BJ (cell line): ENCODE measurements around the gene DUSP7. TPM values are rescaled to one million over a fixed set of nuclear protein-coding genes. Genes with fewer than 3 reads are reported as not detected.

ENCODE experiments used
- CTCF ChIA-PET: fragments of 350-600 bp; formaldehyde crosslinking; extraction: SDS; loops from one replicate; lab custom pipeline; 2021; ENCODE audit warnings: antibody characterized with exemption, inconsistent platforms; lab: Yijun Ruan, JAX
- POLR2A ChIA-PET: fragments of 300-600 bp; sonication (Branson Sonifier 250); formaldehyde crosslinking; extraction: SDS; loops from one replicate; lab custom pipeline; 2021; ENCODE audit warnings: antibody characterized with exemption; lab: Charles Lee
- DNase-seq: peaks from one replicate; pipeline ENCODE4 v3.0.0-alpha.2; 2011; ENCODE audit warnings: low read depth
- H3K27me3 ChIP-seq: 2 replicates; pipeline ENCODE4 v1.6.0; 2011; ENCODE audit warnings: low read length; ENCODE audit not compliant: control insufficient read depth, insufficient read depth
- H3K36me3 ChIP-seq: 2 replicates; pipeline ENCODE4 v1.5.1; 2011; ENCODE audit warnings: low read length; ENCODE audit not compliant: control insufficient read depth, insufficient read depth
- H3K4me3 ChIP-seq: 2 replicates; pipeline ENCODE4 v1.5.1; 2011; ENCODE audit warnings: low read depth, mild to moderate bottlenecking, control low read depth, low read length
- CTCF ChIP-seq: IDR thresholded peaks from 2 replicates; pipeline ENCODE4 v1.5.1; 2011; ENCODE audit warnings: low read depth, mild to moderate bottlenecking, control low read depth, inconsistent platforms, low read length, moderate library complexity; ENCODE audit not compliant: insufficient read depth
- polyA plus RNA-seq: library from polyadenylated mRNA; depleted of rRNA; stranded (reverse); fragments of >200 nt; gene quantifications from 2 replicates; pipeline ENCODE4 v1.2.3, GENCODE V29; 2011

DUSP7 gene
- polyA plus RNA-seq, 1 experiment = 37.0 TPM

- Histone ChIP-seq H3K36me3 (no peaks in the 10 kb centered on the region), H3K27me3 (no peaks in the 10 kb centered on the region), H3K4me3 (no peak overlapping the region)
- ChIA-PET POLR2A (no interaction called here), CTCF (interaction anchor here (1.0 to 1.7 kb wide), 4 partner anchors 15 to 100 kb away, joined by 3 to 7 read pairs (median 5); no protein-coding TSS in a partner anchor)
- DNase-seq = no peak
- no peak for TF ChIP-seq CTCF
Observed at GRCh38 chr3:52022323-52023100, 33.9 kb downstream of the DUSP7 start.

DNA sequence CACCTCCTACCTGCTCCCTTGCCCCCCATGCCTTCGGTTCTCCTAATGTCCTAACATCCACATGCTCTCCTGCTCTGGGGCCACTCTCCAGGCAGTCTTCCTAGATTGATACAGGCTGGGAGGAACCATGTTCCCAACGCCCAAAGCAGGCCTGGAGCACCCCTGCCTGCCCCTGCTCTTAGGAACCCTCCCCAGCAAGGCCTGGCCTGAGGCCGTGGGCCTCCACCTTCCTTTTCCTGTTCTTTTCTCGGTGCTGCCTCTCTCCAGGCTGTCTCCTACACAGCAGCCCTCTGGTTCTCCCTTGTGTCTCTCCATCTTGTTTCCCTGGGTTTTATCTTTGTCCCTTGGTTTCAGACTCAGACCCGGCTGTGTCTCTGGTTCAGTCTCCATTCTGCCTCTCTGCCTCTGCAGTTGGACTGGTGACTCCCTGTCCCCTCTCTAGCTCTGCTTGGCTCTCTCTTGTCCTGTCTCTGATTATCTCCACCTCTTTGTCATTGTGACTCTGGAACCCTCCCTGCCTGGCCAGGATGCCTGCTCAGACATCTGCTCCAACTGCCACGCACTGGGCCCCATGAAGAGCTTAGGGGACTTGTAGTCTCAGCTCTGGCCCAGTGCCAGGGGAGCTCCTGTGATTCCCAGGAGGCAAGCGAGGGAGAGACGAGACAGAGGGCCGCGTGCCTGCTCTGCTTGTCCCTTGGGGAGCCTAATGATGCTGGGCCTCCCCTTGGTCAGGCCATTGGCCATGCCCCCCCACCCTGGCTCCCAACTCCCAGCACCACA is 34.7 kb downstream of the DUSP7 start:
- DNase-seq = no peak
- Histone ChIP-seq H3K36me3 (no peaks in the 10 kb centered on the region), H3K27me3 (no peaks in the 10 kb centered on the region), H3K4me3 (no peak overlapping the region)
- POLR2A ChIA-PET = interaction anchor here (0.6 kb wide), 1 partner anchor 87 kb away, joined by 3 read pairs; no protein-coding TSS in a partner anchor
- TF ChIP-seq CTCF = no peak
- CTCF ChIA-PET = interaction anchor here (1.0 to 1.9 kb wide), 5 partner anchors 18 to 121 kb away, joined by 3 to 7 read pairs (median 4); no protein-coding TSS in a partner anchor

- Histone ChIP-seq H3K4me3 (no peak overlapping the region), H3K27me3 (no peaks in the 10 kb centered on the region), H3K36me3 (no peaks in the 10 kb centered on the region)
- TF ChIP-seq CTCF = no peak
- no peak for DNase-seq
- ChIA-PET POLR2A (no interaction called here), CTCF (interaction anchor here (1.2 to 1.9 kb wide), 4 partner anchors 17 to 122 kb away, joined by 3 to 7 read pairs (median 4); no protein-coding TSS in a partner anchor)
Observed at GRCh38 chr3:52020796-52021195, 35.6 kb downstream of the DUSP7 start.

DNA sequence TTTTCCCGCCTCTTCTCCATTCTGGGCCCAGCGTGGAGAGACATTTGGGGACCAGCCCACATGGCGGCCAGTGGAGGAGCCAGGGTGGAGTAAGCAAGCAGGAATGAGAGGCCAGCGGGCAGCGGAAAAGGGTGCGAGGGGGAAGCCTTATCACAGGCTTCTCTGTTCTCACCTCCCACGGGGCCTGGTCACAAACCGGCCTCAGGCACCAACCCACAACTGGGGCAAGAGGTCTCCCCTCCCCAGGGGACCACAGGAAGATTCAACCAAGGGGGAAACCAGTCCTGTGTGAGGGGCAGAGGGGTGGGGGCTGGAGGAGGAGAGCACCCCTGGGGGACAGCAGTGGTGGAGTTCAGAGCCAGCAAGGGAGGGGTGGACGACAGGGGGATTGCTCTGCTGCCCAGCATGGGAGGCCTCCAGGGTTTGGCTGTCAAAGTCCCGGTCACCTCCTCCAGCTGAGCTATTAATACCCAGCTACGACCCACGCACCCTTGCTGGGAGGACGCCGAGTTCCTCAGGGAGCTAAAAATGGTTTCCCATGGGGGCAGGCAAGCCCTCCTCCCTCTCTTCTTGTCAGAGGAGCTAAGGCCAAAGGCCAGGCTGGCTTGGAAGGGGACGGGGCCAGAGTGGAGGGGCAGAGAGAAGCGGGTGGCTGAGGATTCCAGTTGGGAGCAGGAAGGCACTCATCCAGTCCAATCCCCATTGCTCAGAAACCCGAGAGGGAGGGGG is 36.9 kb downstream of the DUSP7 start:
- ChIA-PET POLR2A (no interaction called here), CTCF (interaction anchor here (0.6 to 2.2 kb wide), 3 partner anchors 17 to 123 kb away, joined by 3 to 7 read pairs (median 6); no protein-coding TSS in a partner anchor)
- no peak for TF ChIP-seq CTCF
- no peak for DNase-seq
- no peaks in the 10 kb centered on the region for H3K36me3 ChIP-seq
- no peak overlapping the region for H3K4me3 ChIP-seq
- H3K27me3 ChIP-seq = no peaks in the 10 kb centered on the region
